HCT116 (cell line): ENCODE measurements around the gene PGLYRP4. TPM values are rescaled to one million over a fixed set of nuclear protein-coding genes. Genes with fewer than 3 reads are reported as not detected.

Experiments used
- ATAC-seq: fragments of 200-7000 bp; cut with Tn5 transposase; 2 replicates; pipeline ENCODE4 v1.9.1; 2020; ENCODE audit warnings: mild to moderate bottlenecking, moderate library complexity
- BruUV-seq: library from RNA; stranded (reverse); fragments of 400-500 nt; replicated peaks from 2 replicates; lab custom pipeline; 2021; lab: Mats Ljungman, UMichigan
- CTCF ChIA-PET: fragments of 300-600 bp; sonication (Branson Sonifier 250); formaldehyde crosslinking; loops from one replicate; lab custom pipeline; 2021; ENCODE audit warnings: antibody characterized with exemption; lab: Charles Lee
- POLR2A ChIA-PET: fragments of 300-600, 350-600 bp; sonication (Branson Sonifier 250); formaldehyde crosslinking; loops from one replicate; lab custom pipeline; 2021; ENCODE audit warnings: antibody characterized with exemption; lab: Charles Lee
- RAD21 ChIA-PET, 2 experiments: fragments of 300-600 bp; sonication (Branson Sonifier 250); formaldehyde crosslinking; loops; one replicate each; lab custom pipeline; 2023; ENCODE audit warnings: low total read pairs in 2 of 2; ENCODE audit not compliant: uncharacterized antibody in 2 of 2, unreplicated experiment in 2 of 2, low non-redundant PET in 1 of 2; lab: Charles Lee
- DNase-seq: peaks from one replicate; pipeline ENCODE4 v3.0.0-alpha.2; 2010; ENCODE audit warnings: low read depth, low spot score
- H2AFZ ChIP-seq: fragments of 200-600 bp; shearing (Covaris generic), sonication (generic); 2 replicates; pipeline ENCODE4 v1.6.1; 2017; ENCODE audit warnings: low read depth, mixed run types, mixed read lengths, antibody characterized with exemption, low read length; ENCODE audit not compliant: poor library complexity, severe bottlenecking
- H3K27ac ChIP-seq: 2 replicates; pipeline ENCODE4 v1.5.1; 2012; ENCODE audit warnings: low read depth, low read length
- H3K27me3 ChIP-seq: fragments of 200-600 bp; sonication (generic); 2 replicates; pipeline ENCODE4 v1.6.1; 2016; ENCODE audit warnings: mixed run types, low read length, mixed read lengths; ENCODE audit not compliant: insufficient read depth
- H3K36me3 ChIP-seq, 2 experiments: fragments of 200-500 bp in 1 of 2; fragments of 200-600 bp in 1 of 2; sonication (Bioruptor generic) in 1 of 2; sonication (generic) in 1 of 2; 2 replicates each; pipeline versions ENCODE4 v1.5.1 to v1.6.1; 2014 to 2016; ENCODE audit warnings: low read length in 2 of 2, inconsistent platforms in 1 of 2, mixed read lengths in 1 of 2, mixed run types in 1 of 2; ENCODE audit not compliant: insufficient read depth in 2 of 2, control insufficient read depth in 1 of 2
- H3K4me1 ChIP-seq, 2 experiments: fragments of 200-600 bp in 1 of 2; sonication (generic) in 1 of 2; 2 replicates each; pipeline versions ENCODE4 v1.5.1 to v1.6.1; 2012 to 2017; ENCODE audit warnings: low read length in 2 of 2, inconsistent platforms in 1 of 2, mild to moderate bottlenecking in 1 of 2, mixed read lengths in 1 of 2, mixed run types in 1 of 2, moderate library complexity in 1 of 2; ENCODE audit not compliant: insufficient read depth in 2 of 2, control insufficient read depth in 1 of 2
- H3K4me2 ChIP-seq: fragments of 200-600 bp; sonication (generic); 2 replicates; pipeline ENCODE4 v1.6.1; 2017; ENCODE audit warnings: mixed run types, low read length, mixed read lengths
- H3K4me3 ChIP-seq, 2 experiments: fragments of 200-600 bp in 1 of 2; sonication (generic) in 1 of 2; replicated peaks in 1 of 2; 2 replicates each; pipeline ENCODE4 v1.5.1; 2011 to 2016; ENCODE audit warnings: low read length in 2 of 2, control low read depth in 1 of 2, low read depth in 1 of 2, mild to moderate bottlenecking in 1 of 2, mixed read lengths in 1 of 2, mixed run types in 1 of 2
- H3K79me2 ChIP-seq: fragments of 200-600 bp; sonication (generic); 2 replicates; pipeline ENCODE4 v1.6.1; 2017; ENCODE audit warnings: mild to moderate bottlenecking, mixed run types, low read length, moderate library complexity, mixed read lengths; ENCODE audit not compliant: insufficient read depth
- H3K9ac ChIP-seq: fragments of 200-600 bp; sonication (generic); 2 replicates; pipeline ENCODE4 v1.6.1; 2016; ENCODE audit warnings: low read length, mixed read lengths
- H3K9me2 ChIP-seq: fragments of 200-600 bp; sonication (generic), shearing (Covaris generic); 2 replicates; pipeline ENCODE4 v1.6.1; 2017; ENCODE audit warnings: mixed run types, mild to moderate bottlenecking, moderate library complexity; ENCODE audit not compliant: insufficient read depth
- H3K9me3 ChIP-seq, 2 experiments: fragments of 200-500 bp in 1 of 2; fragments of 200-600 bp in 1 of 2; sonication (Bioruptor generic) in 1 of 2; sonication (generic) in 1 of 2; 2 replicates each; pipeline ENCODE4 v1.6.1; 2014 to 2017; ENCODE audit warnings: low read length in 2 of 2, mixed read lengths in 2 of 2, inconsistent platforms in 1 of 2, low read depth in 1 of 2, mild to moderate bottlenecking in 1 of 2, mixed run types in 1 of 2, moderate library complexity in 1 of 2; ENCODE audit not compliant: control insufficient read depth in 1 of 2, insufficient read depth in 1 of 2
- H4K20me1 ChIP-seq: fragments of 200-600 bp; sonication (generic), shearing (Covaris generic); 2 replicates; pipeline ENCODE4 v1.6.1; 2017; ENCODE audit warnings: mixed run types, mild to moderate bottlenecking, moderate library complexity; ENCODE audit not compliant: insufficient read depth
- ATF3 ChIP-seq: IDR thresholded peaks from 2 replicates; pipeline ENCODE4 v1.6.1; 2012
- CEBPB ChIP-seq: IDR thresholded peaks from 2 replicates; pipeline ENCODE4 v1.6.1; 2012; ENCODE audit warnings: low read depth
- ELF1 ChIP-seq: IDR thresholded peaks from 2 replicates; pipeline ENCODE4 v1.6.1; 2012; ENCODE audit warnings: low read depth, borderline replicate concordance
- EZH2 ChIP-seq: fragments of 200-600 bp; sonication (generic); IDR thresholded peaks from 2 replicates; pipeline ENCODE4 v1.6.1; 2017; ENCODE audit warnings: antibody characterized with exemption, mixed run types
- EZH2phosphoT487 ChIP-seq: fragments of 200-600 bp; IDR thresholded peaks from 2 replicates; pipeline ENCODE4 v1.6.1; 2018; ENCODE audit warnings: antibody characterized with exemption, borderline replicate concordance
- FOSL1 ChIP-seq: IDR thresholded peaks from 2 replicates; pipeline ENCODE4 v1.6.1; 2012; ENCODE audit warnings: low read depth
- JUND ChIP-seq: IDR thresholded peaks from 2 replicates; pipeline ENCODE4 v1.6.1; 2012
- MAX ChIP-seq: IDR thresholded peaks from 2 replicates; pipeline ENCODE4 v1.6.1; 2012
- POLR2A ChIP-seq: IDR thresholded peaks from 2 replicates; pipeline ENCODE4 v1.7.0; 2011; ENCODE audit warnings: borderline replicate concordance; ENCODE audit not compliant: insufficient read depth, insufficient read length; ENCODE audit errors: extremely low read depth
- REST ChIP-seq: IDR thresholded peaks from 2 replicates; pipeline ENCODE4 v1.6.1; 2012; ENCODE audit warnings: low read depth
- SIN3A ChIP-seq: IDR thresholded peaks from 2 replicates; pipeline ENCODE4 v1.6.1; 2012; ENCODE audit warnings: low read depth
- SP1 ChIP-seq: IDR thresholded peaks from 2 replicates; pipeline ENCODE4 v1.6.1; 2012; ENCODE audit warnings: low read depth
- SRF ChIP-seq: IDR thresholded peaks from 2 replicates; pipeline ENCODE4 v1.6.1; 2012; ENCODE audit warnings: low read depth
- TCF7L2 ChIP-seq: IDR thresholded peaks from 2 replicates; pipeline ENCODE4 v1.7.0; 2011; ENCODE audit warnings: borderline replicate concordance, inconsistent platforms; ENCODE audit not compliant: insufficient read depth, insufficient read length; ENCODE audit errors: extremely low read depth
- ZBTB33 ChIP-seq: IDR thresholded peaks from 2 replicates; pipeline ENCODE4 v1.6.1; 2011; ENCODE audit warnings: mild to moderate bottlenecking, low read length, moderate library complexity; ENCODE audit not compliant: insufficient replicate concordance; ENCODE audit errors: extremely low read depth
- ZFX ChIP-seq: fragments of 450-650 bp; IDR thresholded peaks from 2 replicates; pipeline ENCODE4 v1.6.1; 2017
- intact Hi-C: fragments of 100-400 bp; cut with micrococcal nuclease; formaldehyde crosslinking; loops from 2 replicates; pipeline ENCODE4 v1.10.0; 2022
- total RNA-seq: library from RNA; stranded (reverse); gene quantifications from one replicate; pipeline ENCODE4 v1.2.1, GENCODE V29; 2021; ENCODE audit not compliant: unreplicated experiment
- TF ChIP-seq, protein P1 (sequence below), 3 experiments: fragments of 200-600 bp in 1 of 3; sonication (generic) in 1 of 3; IDR thresholded peaks in 2 of 3; conservative IDR thresholded peaks in 1 of 3; 2 replicates each; pipeline ENCODE4 v1.5.1; 2012 to 2017; ENCODE audit warnings: low read depth in 2 of 3, low read length in 2 of 3, antibody characterized with exemption in 1 of 3, borderline replicate concordance in 1 of 3, control low read depth in 1 of 3, mild to moderate bottlenecking in 1 of 3, mixed read lengths in 1 of 3, mixed run types in 1 of 3, moderate library complexity in 1 of 3; ENCODE audit not compliant: insufficient read depth in 1 of 3

PGLYRP4 gene
- total RNA-seq, 1 experiment from 2014 or later = not detected

- CTCF ChIA-PET = interaction anchor here (1.0 to 1.1 kb wide), 2 partner anchors 136 to 268 kb away, joined by 3 to 5 read pairs; partner anchors contain the start of gene S100A13
- no peak overlapping the region for H2AFZ ChIP-seq
- RAD21 ChIA-PET = no interaction called here
- POLR2A ChIA-PET = no interaction called here
- H4K20me1 ChIP-seq = no peaks in the 10 kb centered on the region
- TF ChIP-seq TCF7L2 (no peak), SP1 (no peak), EZH2phosphoT487 (no peak), REST (no peak), ATF3 (no peak), ZBTB33 (no peak), ZFX (no peak), CEBPB (no peak), FOSL1 (no peak), SRF (no peak), ELF1 (no peak), EZH2 (no peak), SIN3A (no peak), POLR2A (no peak), JUND (no peak), MAX (no peak)
- TF ChIP-seq, protein P1, sequence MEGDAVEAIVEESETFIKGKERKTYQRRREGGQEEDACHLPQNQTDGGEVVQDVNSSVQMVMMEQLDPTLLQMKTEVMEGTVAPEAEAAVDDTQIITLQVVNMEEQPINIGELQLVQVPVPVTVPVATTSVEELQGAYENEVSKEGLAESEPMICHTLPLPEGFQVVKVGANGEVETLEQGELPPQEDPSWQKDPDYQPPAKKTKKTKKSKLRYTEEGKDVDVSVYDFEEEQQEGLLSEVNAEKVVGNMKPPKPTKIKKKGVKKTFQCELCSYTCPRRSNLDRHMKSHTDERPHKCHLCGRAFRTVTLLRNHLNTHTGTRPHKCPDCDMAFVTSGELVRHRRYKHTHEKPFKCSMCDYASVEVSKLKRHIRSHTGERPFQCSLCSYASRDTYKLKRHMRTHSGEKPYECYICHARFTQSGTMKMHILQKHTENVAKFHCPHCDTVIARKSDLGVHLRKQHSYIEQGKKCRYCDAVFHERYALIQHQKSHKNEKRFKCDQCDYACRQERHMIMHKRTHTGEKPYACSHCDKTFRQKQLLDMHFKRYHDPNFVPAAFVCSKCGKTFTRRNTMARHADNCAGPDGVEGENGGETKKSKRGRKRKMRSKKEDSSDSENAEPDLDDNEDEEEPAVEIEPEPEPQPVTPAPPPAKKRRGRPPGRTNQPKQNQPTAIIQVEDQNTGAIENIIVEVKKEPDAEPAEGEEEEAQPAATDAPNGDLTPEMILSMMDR (IDR thresholded peaks at IDR 0.05 in 2 of 3, conservative IDR thresholded peaks at IDR 0.05 in 1 of 3; ENCODE audit: borderline replicate concordance in 1 of 3, insufficient read depth in 1 of 3, low read depth in 2 of 3, low read length in 2 of 3) = no peak
- no peaks in the 10 kb centered on the region; a peak in 1 of 4 replicates for H3K4me1 ChIP-seq
- H3K9ac ChIP-seq = no peak overlapping the region
- no peaks in the 10 kb centered on the region for H3K9me3 ChIP-seq
- DNase-seq (no peak), ATAC-seq (no peak)
- intact Hi-C loops = no loop called here
- H3K79me2 ChIP-seq = no peaks in the 10 kb centered on the region
- H3K27me3 ChIP-seq = peaks cover 12% of the 10 kb centered on the region
- no peaks in the 10 kb centered on the region for H3K9me2 ChIP-seq
- H3K36me3 ChIP-seq = no peaks in the 10 kb centered on the region
- H3K4me3 ChIP-seq = no peak overlapping the region
- BruUV-seq = no TSS peak
- no peak overlapping the region for H3K4me2 ChIP-seq
- H3K27ac ChIP-seq = no peak overlapping the region
These were observed 10.6 kb upstream of the PGLYRP4 start for GRCh38 chr1:153359241-153359640.
